Panc1 (cell line): ENCODE data around the gene FIGNL2.

ENCODE experiments used
- POLR2AphosphoS5 ChIP-seq: IDR thresholded peaks from 2 replicates; pipeline ENCODE4 v1.6.1; 2012; ENCODE audit warnings: mild to moderate bottlenecking, low read depth, low read length, moderate library complexity
- SIN3A ChIP-seq: IDR thresholded peaks from 2 replicates; pipeline ENCODE4 v1.6.1; 2012; ENCODE audit warnings: low read depth, mild to moderate bottlenecking, low read length, moderate library complexity, borderline replicate concordance; ENCODE audit not compliant: insufficient read depth
- TCF7L2 ChIP-seq: IDR thresholded peaks from 2 replicates; pipeline ENCODE4 v1.6.1; 2011; ENCODE audit warnings: mild to moderate bottlenecking, low read depth, low read length, inconsistent platforms
- TF ChIP-seq, protein P1 (sequence below): fragments of 450-650 bp; IDR thresholded peaks from 2 replicates; pipeline ENCODE4 v1.5.1; 2017; ENCODE audit warnings: mild to moderate bottlenecking
- TF ChIP-seq, protein P2 (sequence below), 2 experiments: IDR thresholded peaks; 2 replicates each; pipeline ENCODE4 v1.6.1; 2011 to 2012; ENCODE audit warnings: low read depth in 2 of 2, control low read depth in 1 of 2, low read length in 1 of 2, mild to moderate bottlenecking in 1 of 2, moderate library complexity in 1 of 2; ENCODE audit not compliant: insufficient read depth in 1 of 2

DNA sequence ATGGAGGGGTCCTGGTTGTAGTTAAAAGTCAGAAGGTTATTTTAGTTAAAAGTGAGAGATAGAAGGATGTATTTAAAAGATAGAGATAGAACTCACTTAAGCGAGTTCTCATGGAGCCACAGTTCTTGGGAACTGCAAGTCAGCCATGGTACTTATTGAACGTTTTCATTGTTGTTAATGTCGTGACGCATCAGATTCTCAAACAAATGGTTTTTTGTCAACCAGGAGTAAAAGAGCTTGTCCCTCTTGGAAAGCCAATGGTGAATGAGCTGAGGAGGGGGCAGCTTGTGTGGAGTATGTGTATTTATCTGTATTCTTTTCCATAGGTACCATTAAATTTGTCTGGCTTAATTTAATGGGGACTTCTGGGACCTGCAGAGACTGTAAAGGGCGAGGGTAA lies 68.6 kb downstream of the FIGNL2 start:
- TF ChIP-seq, protein P1, sequence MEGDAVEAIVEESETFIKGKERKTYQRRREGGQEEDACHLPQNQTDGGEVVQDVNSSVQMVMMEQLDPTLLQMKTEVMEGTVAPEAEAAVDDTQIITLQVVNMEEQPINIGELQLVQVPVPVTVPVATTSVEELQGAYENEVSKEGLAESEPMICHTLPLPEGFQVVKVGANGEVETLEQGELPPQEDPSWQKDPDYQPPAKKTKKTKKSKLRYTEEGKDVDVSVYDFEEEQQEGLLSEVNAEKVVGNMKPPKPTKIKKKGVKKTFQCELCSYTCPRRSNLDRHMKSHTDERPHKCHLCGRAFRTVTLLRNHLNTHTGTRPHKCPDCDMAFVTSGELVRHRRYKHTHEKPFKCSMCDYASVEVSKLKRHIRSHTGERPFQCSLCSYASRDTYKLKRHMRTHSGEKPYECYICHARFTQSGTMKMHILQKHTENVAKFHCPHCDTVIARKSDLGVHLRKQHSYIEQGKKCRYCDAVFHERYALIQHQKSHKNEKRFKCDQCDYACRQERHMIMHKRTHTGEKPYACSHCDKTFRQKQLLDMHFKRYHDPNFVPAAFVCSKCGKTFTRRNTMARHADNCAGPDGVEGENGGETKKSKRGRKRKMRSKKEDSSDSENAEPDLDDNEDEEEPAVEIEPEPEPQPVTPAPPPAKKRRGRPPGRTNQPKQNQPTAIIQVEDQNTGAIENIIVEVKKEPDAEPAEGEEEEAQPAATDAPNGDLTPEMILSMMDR, result no peak
- TF ChIP-seq SIN3A (no peak), POLR2AphosphoS5 (no peak), TCF7L2 (no peak)
- TF ChIP-seq, protein P2, sequence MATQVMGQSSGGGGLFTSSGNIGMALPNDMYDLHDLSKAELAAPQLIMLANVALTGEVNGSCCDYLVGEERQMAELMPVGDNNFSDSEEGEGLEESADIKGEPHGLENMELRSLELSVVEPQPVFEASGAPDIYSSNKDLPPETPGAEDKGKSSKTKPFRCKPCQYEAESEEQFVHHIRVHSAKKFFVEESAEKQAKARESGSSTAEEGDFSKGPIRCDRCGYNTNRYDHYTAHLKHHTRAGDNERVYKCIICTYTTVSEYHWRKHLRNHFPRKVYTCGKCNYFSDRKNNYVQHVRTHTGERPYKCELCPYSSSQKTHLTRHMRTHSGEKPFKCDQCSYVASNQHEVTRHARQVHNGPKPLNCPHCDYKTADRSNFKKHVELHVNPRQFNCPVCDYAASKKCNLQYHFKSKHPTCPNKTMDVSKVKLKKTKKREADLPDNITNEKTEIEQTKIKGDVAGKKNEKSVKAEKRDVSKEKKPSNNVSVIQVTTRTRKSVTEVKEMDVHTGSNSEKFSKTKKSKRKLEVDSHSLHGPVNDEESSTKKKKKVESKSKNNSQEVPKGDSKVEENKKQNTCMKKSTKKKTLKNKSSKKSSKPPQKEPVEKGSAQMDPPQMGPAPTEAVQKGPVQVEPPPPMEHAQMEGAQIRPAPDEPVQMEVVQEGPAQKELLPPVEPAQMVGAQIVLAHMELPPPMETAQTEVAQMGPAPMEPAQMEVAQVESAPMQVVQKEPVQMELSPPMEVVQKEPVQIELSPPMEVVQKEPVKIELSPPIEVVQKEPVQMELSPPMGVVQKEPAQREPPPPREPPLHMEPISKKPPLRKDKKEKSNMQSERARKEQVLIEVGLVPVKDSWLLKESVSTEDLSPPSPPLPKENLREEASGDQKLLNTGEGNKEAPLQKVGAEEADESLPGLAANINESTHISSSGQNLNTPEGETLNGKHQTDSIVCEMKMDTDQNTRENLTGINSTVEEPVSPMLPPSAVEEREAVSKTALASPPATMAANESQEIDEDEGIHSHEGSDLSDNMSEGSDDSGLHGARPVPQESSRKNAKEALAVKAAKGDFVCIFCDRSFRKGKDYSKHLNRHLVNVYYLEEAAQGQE (IDR thresholded peaks at IDR 0.05; ENCODE audit: insufficient read depth in 1 of 2, low read depth in 2 of 2, low read length in 1 of 2), result no peak
